ENCODE data around the gene MT1E. TPM values are rescaled to one million over a fixed set of nuclear protein-coding genes. Genes with fewer than 3 reads are reported as not detected.
"Not testable (repeated sequence)": the region's sequence is repeated elsewhere in the genome, so short reads cannot be mapped to it uniquely, and the experiment has no call there.

Gene MT1E
- total and polyA plus RNA-seq, 8 donors: 16.1 to 1,956 (median 434) TPM

DNA sequence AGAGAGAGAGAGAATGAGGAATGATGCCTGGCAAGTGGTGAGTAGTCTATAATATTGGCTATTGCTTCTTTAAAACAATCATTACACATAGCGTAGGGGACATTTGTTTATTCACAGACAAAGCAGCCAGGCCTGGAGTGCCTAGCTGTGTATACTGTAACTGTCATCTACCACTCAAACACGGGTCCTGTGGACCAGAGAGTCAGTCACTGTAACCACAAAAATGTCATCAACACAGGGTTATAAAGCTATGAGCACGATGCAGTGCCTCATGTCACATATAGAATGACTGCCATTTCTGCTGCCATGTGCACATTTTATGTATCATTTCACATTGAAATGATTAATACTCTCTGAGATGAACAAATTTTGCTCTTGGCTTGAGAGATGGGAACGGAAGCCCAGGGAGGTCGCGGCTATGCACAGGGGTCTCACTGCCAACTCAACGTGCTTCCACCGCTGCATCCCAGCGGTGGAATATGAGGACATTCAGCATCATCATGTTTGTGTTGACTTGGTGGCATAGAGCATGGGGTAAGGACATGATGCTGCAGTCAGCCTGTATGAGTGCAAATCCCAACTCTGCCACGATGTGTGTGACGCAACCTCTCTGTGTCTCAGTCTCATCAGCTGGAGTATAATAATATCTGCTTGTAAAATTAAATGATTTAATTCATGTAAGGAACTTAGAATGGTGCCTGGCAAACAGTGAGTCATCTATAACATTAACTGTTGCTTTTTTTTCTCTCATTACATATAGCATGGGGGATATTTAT lies 47.4 kb downstream of the MT1E start:
- DNase-seq: no peak
- H3K36me3 ChIP-seq: no peaks in the 10 kb centered on the region
- no peak overlapping the region for H3K27ac ChIP-seq
- peaks cover 27 to 32% (median 32%) of the 10 kb centered on the region in 4 donors for H3K4me1 ChIP-seq
- WGBS, 5 donors: 84 to 88% (median 86%) methylated on average over 11 of the region's 11 CpGs
- H3K27me3 ChIP-seq: peaks cover 0 to 96% (median 37%) of the 10 kb centered on the region in 3 donors
- TF ChIP-seq POLR2A (IDR thresholded peaks at IDR 0.05): no peak
- intact Hi-C loops (cut with DNase I; ENCODE audit: low total_unique reads): no loop called here
- no peak overlapping the region for H3K4me3 ChIP-seq
- no peaks in the 10 kb centered on the region for H3K9me3 ChIP-seq

DNA sequence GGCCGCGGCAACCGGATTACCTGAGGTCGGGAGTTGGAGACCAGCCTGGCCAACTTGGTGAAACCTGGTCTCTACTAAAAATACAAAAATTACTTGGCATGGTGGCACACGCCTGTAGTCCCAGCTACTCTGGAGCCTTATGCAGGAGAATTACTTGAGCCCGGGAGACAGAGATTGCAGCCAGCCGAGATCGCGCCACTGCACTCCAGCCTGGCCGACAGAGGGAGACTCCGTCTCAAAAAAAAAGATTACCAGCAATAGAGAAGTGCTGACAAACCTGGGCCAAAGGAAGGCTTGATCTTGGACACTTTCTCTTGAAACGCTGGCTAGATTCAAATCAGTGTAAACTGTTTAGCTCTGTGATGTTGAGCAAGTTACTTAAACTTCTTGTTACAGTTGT lies 48.3 kb downstream of the MT1E start:
- intact Hi-C loops (cut with DNase I; ENCODE audit: low total_unique reads): no loop called here
- H3K36me3 ChIP-seq: no peaks in the 10 kb centered on the region
- H3K27me3 ChIP-seq: peaks cover 0 to 86% (median 29%) of the 10 kb centered on the region in 3 donors
- no peaks in the 10 kb centered on the region for H3K9me3 ChIP-seq
- WGBS, 5 donors: 36 to 38% (median 37%) methylated on average over 12 of the region's 12 CpGs
- no peak overlapping the region for H3K4me3 ChIP-seq
- H3K4me1 ChIP-seq: peaks cover 21 to 24% (median 22%) of the 10 kb centered on the region in 4 donors
- DNase-seq: peak; percentile 56 to 64
- H3K27ac ChIP-seq: no peak overlapping the region
- TF ChIP-seq POLR2AphosphoS5 (IDR thresholded peaks at IDR 0.05) (no peak), POLR2A (IDR thresholded peaks at IDR 0.05) (no peak), EP300 (IDR thresholded peaks at IDR 0.05) (no peak)
- TF ChIP-seq, protein P1, sequence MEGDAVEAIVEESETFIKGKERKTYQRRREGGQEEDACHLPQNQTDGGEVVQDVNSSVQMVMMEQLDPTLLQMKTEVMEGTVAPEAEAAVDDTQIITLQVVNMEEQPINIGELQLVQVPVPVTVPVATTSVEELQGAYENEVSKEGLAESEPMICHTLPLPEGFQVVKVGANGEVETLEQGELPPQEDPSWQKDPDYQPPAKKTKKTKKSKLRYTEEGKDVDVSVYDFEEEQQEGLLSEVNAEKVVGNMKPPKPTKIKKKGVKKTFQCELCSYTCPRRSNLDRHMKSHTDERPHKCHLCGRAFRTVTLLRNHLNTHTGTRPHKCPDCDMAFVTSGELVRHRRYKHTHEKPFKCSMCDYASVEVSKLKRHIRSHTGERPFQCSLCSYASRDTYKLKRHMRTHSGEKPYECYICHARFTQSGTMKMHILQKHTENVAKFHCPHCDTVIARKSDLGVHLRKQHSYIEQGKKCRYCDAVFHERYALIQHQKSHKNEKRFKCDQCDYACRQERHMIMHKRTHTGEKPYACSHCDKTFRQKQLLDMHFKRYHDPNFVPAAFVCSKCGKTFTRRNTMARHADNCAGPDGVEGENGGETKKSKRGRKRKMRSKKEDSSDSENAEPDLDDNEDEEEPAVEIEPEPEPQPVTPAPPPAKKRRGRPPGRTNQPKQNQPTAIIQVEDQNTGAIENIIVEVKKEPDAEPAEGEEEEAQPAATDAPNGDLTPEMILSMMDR (IDR thresholded peaks at IDR 0.05): peak in 5 of 7 experiments; percentile 53 to 78 (median 58)

DNA sequence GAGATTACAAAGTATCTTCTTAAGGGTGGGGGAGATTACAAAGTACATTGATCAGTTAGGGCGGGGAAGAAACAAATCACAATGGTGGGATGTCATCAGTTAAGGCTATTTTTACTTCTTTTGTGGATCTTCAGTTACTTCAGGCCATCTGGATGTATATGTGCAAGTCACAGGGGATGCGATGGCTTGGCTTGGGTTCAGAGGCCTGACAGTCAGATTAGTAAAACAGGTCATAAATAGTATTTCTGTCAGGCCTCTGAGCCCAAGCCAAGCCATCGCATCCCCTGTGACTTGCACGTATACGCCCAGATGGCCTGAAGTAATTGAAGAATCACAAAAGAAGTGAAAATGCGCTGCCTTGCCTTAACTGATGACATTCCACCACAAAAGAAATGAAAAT lies 49.0 kb downstream of the MT1E start:
- intact Hi-C loops (cut with DNase I; ENCODE audit: low total_unique reads): not testable (repeated sequence)

DNA sequence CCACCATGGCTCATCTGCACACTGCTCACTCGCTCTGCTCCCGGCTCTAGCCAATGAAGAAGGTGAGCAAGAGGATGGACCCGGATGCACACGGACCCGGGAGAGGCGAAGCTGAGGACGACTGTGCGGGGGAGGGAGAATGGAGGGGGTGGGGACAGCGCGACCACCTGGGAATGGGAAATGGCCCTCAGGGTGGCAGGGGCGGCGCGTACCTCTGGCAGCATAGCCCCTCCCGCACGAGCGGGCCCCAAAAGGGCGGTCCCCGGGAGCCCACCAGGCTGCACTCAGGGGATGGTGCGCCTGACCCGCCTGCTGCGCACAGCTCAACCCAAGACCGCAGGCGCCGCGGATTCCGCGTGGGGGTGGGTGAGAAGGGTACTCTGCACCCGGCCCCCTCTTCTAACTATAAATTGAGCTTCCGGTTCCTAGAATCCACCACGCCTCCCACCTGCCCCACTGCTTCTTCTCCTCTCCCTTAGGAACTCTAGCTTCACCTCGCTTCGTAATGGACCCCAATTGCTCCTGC lies 50.2 kb downstream of the MT1E start:
- Histone ChIP-seq H3K4me1 (peaks cover 7 to 11% (median 11%) of the 10 kb centered on the region in 4 donors), H3K4me3 (peak overlapping the region; percentile 31 to 39 (median 38)), H3K27me3 (peaks cover 0 to 68% (median 15%) of the 10 kb centered on the region in 3 donors), H3K27ac (peak overlapping the region in 1 of 5 donors; percentile 5), H3K9me3 (no peaks in the 10 kb centered on the region), H3K36me3 (no peaks in the 10 kb centered on the region)
- intact Hi-C loops (cut with DNase I; ENCODE audit: low total_unique reads): no loop called here
- TF ChIP-seq EP300 (IDR thresholded peaks at IDR 0.05) (no peak), POLR2AphosphoS5 (IDR thresholded peaks at IDR 0.05) (no peak), POLR2A (IDR thresholded peaks at IDR 0.05) (no peak)
- TF ChIP-seq, protein P1 (IDR thresholded peaks at IDR 0.05): no peak
- peak in 1 of 2 donors; percentile 58 for DNase-seq
- WGBS, 5 donors: 5 to 14% (median 6%) methylated on average over 22 to 32 of the region's 32 CpGs

More for the DNA sequence above, 49.0 kb downstream of the MT1E start:
- not testable (repeated sequence) for DNase-seq, H3K36me3 ChIP-seq, H3K9me3 ChIP-seq, H3K4me3 ChIP-seq, H3K27ac ChIP-seq
- H3K27me3 ChIP-seq: peaks cover 0 to 80% (median 23%) of the 10 kb centered on the region in 3 donors
- H3K4me1 ChIP-seq: peaks cover 15 to 17% (median 16%) of the 10 kb centered on the region in 4 donors
- 90 to 96% (median 92%) methylated on average over 6 of the region's 6 CpGs for WGBS, 5 donors

Other genes with a start within 250 kb of the MT1E start
- gene AMFR, start 200.2 kb upstream of the MT1E start, total RNA-seq: 100 to 1,000 TPM in 3 of 5 donors, 10 to 100 TPM in 2; 43.7 to 254 (median 102) TPM
- 10 to 100 TPM; 16.8 to 30.9 (median 17.4) TPM for gene AMFR, start 200.2 kb upstream of the MT1E start, polyA plus RNA-seq
- 100 to 1,000 TPM in 2 of 5 donors, 10 to 100 TPM in 2, 1 to 10 TPM in 1; 6.4 to 174 (median 30.4) TPM for gene NUDT21, start 174.4 kb upstream of the MT1E start, total RNA-seq
- 10 to 100 TPM; 19.4 to 28.6 (median 26.0) TPM for gene NUDT21, start 174.4 kb upstream of the MT1E start, polyA plus RNA-seq
- 100 to 1,000 TPM in 1 of 5 donors, 10 to 100 TPM in 4; 16.3 to 167 (median 38.0) TPM for gene OGFOD1, start 174.2 kb upstream of the MT1E start, total RNA-seq
- gene OGFOD1, start 174.2 kb upstream of the MT1E start, polyA plus RNA-seq: 1 to 10 TPM; 8.4 to 8.7 (median 8.6) TPM
- gene BBS2, start 105.8 kb upstream of the MT1E start, total RNA-seq: 100 to 1,000 TPM in 1 of 5 donors, 10 to 100 TPM in 4; 11.3 to 142 (median 72.4) TPM
- gene BBS2, start 105.8 kb upstream of the MT1E start, polyA plus RNA-seq: 10 to 100 TPM; 16.4 to 35.1 (median 28.3) TPM
- not detected for gene MT4, start 60.7 kb upstream of the MT1E start, total RNA-seq
- gene MT4, start 60.7 kb upstream of the MT1E start, polyA plus RNA-seq: not detected
- 1 to 10 TPM in 1 of 5 donors, not detected in 4; 2.2 TPM for gene MT3, start 36.3 kb upstream of the MT1E start, total RNA-seq
- 1 to 10 TPM; 3.1 to 5.0 (median 4.9) TPM for gene MT3, start 36.3 kb upstream of the MT1E start, polyA plus RNA-seq
- 100 to 1,000 TPM in 3 of 5 donors, 10 to 100 TPM in 2; 38.8 to 291 (median 111) TPM for gene MT2A, start 17.2 kb upstream of the MT1E start, total RNA-seq
- gene MT2A, start 17.2 kb upstream of the MT1E start, polyA plus RNA-seq: 1,000 to 10,000 TPM in 2 of 3 donors, 100 to 1,000 TPM in 1; 949 to 1,839 (median 1,778) TPM
- 10 to 100 TPM in 3 of 5 donors, 1 to 10 TPM in 1, not detected in 1; 5.2 to 57.4 (median 25.3) TPM for gene MT1M, start 6.9 kb downstream of the MT1E start, total RNA-seq
- 100 to 1,000 TPM; 135 to 155 (median 138) TPM for gene MT1M, start 6.9 kb downstream of the MT1E start, polyA plus RNA-seq
- gene MT1A, start 12.9 kb downstream of the MT1E start, total RNA-seq: 10 to 100 TPM in 2 of 5 donors, 1 to 10 TPM in 2, not detected in 1; 3.3 to 56.7 (median 25.5) TPM
- 100 to 1,000 TPM; 117 to 185 (median 169) TPM for gene MT1A, start 12.9 kb downstream of the MT1E start, polyA plus RNA-seq
- not detected for gene MT1B, start 26.1 kb downstream of the MT1E start, total RNA-seq
- gene MT1B, start 26.1 kb downstream of the MT1E start, polyA plus RNA-seq: 1 to 10 TPM in 1 of 3 donors, not detected in 2; 5.8 TPM
- gene MT1F, start 32.2 kb downstream of the MT1E start, total RNA-seq: 10 to 100 TPM in 2 of 5 donors, 1 to 10 TPM in 1, not detected in 2; 7.5 to 73.3 (median 13.3) TPM
- 100 to 1,000 TPM in 2 of 3 donors, 10 to 100 TPM in 1; 87.0 to 225 (median 161) TPM for gene MT1F, start 32.2 kb downstream of the MT1E start, polyA plus RNA-seq
- gene MT1G, start 42.3 kb downstream of the MT1E start, total RNA-seq: 100 to 1,000 TPM in 3 of 5 donors, not detected in 2; 174 to 605 (median 300) TPM
- gene MT1G, start 42.3 kb downstream of the MT1E start, polyA plus RNA-seq: 1,000 to 10,000 TPM; 1,140 to 4,171 (median 1,738) TPM
- 10 to 100 TPM in 1 of 5 donors, not detected in 4; 33.8 TPM for gene MT1H, start 44.0 kb downstream of the MT1E start, total RNA-seq
- 100 to 1,000 TPM in 1 of 3 donors, 10 to 100 TPM in 2; 75.7 to 219 (median 80.0) TPM for gene MT1H, start 44.0 kb downstream of the MT1E start, polyA plus RNA-seq
- gene MT1X, start 56.7 kb downstream of the MT1E start, total RNA-seq: 1,000 to 10,000 TPM in 1 of 5 donors, 100 to 1,000 TPM in 4; 261 to 1,065 (median 315) TPM
- gene MT1X, start 56.7 kb downstream of the MT1E start, polyA plus RNA-seq: 1,000 to 10,000 TPM in 2 of 3 donors, 100 to 1,000 TPM in 1; 760 to 1,982 (median 1,143) TPM
- gene NUP93, start 104.3 kb downstream of the MT1E start, total RNA-seq: 100 to 1,000 TPM in 1 of 5 donors, 10 to 100 TPM in 4; 43.2 to 184 (median 87.5) TPM
- gene NUP93, start 104.3 kb downstream of the MT1E start, polyA plus RNA-seq: 10 to 100 TPM; 26.7 to 46.6 (median 27.4) TPM
- gene SLC12A3, start 239.4 kb downstream of the MT1E start, total RNA-seq: not detected
- under 1 TPM in 2 of 3 donors, not detected in 1; 0.10 to 0.12 TPM for gene SLC12A3, start 239.4 kb downstream of the MT1E start, polyA plus RNA-seq